ENCODE results near the gene AOC2. TPM values are rescaled to one million over a fixed set of nuclear protein-coding genes. Genes with fewer than 3 reads are reported as not detected.
"Not testable (repeated sequence)": the region's sequence is repeated elsewhere in the genome, so short reads cannot be mapped to it uniquely, and the experiment has no call there.

Gene AOC2
- polyA plus RNA-seq, 3 donors: 0.92 to 1.5 (median 1.1) TPM

DNA sequence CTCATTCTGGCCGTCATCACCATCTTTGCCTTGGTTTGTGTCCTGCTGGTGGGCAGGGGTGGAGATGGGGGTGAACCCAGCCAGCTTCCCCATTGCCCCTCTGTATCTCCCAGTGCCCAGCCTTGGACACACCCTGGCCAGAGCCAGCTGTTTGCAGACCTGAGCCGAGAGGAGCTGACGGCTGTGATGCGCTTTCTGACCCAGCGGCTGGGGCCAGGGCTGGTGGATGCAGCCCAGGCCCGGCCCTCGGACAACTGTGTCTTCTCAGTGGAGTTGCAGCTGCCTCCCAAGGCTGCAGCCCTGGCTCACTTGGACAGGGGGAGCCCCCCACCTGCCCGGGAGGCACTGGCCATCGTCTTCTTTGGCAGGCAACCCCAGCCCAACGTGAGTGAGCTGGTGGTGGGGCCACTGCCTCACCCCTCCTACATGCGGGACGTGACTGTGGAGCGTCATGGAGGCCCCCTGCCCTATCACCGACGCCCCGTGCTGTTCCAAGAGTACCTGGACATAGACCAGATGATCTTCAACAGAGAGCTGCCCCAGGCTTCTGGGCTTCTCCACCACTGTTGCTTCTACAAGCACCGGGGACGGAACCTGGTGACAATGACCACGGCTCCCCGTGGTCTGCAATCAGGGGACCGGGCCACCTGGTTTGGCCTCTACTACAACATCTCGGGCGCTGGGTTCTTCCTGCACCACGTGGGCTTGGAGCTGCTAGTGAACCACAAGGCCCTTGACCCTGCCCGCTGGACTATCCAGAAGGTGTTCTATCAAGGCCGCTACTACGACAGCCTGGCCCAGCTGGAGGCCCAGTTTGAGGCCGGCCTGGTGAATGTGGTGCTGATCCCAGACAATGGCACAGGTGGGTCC, 7.2 kb downstream of the AOC2 start:
- DNase-seq (ENCODE audit: extremely low read depth in 1 of 11, low read depth in 9 of 11, low spot score in 4 of 11): not testable (repeated sequence)

GRCh38 chr17:42852351-42852750, 8.0 kb downstream of the AOC2 start:
- no peak for DNase-seq (ENCODE audit: extremely low read depth in 1 of 11, low read depth in 9 of 11, low spot score in 4 of 11)

DNA sequence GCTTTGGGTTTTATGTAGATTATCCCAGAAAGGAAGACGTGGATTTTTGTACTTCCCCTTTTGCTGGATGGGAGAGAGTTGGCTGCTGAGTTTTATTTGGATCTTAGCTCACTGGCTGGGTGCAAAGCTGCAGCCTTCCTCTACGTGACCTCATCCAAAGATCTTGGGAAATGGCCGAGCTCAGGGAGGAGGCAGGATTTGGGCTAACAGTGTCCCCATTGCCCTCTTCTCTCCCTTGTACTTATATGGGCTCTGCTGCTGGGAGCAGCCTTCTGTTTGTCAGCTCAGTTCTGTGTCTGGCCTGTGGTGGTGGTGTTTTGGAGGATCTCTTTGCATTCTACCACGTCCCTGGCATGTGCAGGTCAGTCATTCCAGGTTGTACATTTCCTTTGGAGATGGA, 8.6 kb downstream of the AOC2 start:
- no peak for DNase-seq (ENCODE audit: extremely low read depth in 1 of 11, low read depth in 9 of 11, low spot score in 4 of 11)

DNA sequence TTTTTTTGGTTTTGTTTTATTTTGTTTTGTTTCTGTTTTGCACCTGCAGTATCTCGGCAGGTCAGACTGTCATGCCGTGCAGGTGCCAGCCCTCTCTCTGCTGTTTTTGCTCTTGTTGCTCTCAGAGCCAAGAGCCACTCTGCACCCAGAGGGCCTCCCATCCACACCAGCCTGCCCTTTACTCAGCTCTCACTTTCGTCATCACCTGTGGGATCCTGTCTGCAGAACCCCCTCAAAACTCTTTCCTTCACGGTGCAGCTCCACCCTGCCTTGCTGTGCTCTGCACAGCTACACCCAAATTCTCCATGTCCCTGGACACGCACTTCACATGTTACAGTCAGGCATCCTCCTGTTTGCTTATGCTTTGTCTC, 9.2 kb downstream of the AOC2 start:
- DNase-seq (ENCODE audit: extremely low read depth in 1 of 11, low read depth in 9 of 11, low spot score in 4 of 11): no peak

GRCh38 chr17:42853968-42854790, 9.8 kb downstream of the AOC2 start:
- DNase-seq (ENCODE audit: extremely low read depth in 1 of 11, low read depth in 9 of 11, low spot score in 4 of 11): no peak

GRCh38 chr17:42855048-42855596, 10.7 kb downstream of the AOC2 start:
- DNase-seq (ENCODE audit: extremely low read depth in 1 of 11, low read depth in 9 of 11, low spot score in 4 of 11): no peak

DNA sequence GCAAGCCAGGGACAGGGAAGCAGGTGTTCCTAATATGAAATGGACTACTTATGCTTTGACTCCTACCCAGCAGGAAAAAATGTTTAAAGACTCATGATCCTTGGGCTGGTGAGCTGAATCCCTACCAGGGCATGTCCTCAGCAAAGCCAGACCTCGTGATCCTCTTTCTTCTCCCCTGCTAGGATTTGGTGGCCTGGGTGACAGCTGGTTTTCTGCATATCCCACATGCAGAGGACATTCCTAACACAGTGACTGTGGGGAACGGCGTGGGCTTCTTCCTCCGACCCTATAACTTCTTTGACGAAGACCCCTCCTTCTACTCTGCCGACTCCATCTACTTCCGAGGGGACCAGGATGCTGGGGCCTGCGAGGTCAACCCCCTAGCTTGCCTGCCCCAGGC, 11.7 kb downstream of the AOC2 start:
- DNase-seq (ENCODE audit: extremely low read depth in 1 of 11, low read depth in 9 of 11, low spot score in 4 of 11): not testable (repeated sequence)

DNA sequence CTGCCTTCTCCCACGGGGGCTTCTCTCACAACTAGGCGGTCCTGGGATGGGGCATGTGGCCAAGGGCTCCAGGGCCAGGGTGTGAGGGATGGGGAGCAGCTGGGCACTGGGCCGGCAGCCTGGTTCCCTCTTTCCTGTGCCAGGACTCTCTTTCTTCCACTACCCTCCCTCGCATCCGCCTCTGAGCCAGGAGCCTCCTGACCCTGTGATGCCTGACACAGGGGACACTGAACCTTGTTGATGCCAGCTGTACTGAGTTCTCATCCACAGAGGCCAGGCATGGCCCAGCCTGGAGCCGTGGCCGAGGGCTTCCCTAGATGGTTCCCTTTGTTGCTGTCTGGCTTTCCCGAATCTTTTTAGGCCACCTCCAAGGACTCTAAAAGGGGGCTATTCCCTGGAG, 12.1 kb downstream of the AOC2 start:
- DNase-seq (ENCODE audit: extremely low read depth in 1 of 11, low read depth in 9 of 11, low spot score in 4 of 11): not testable (repeated sequence)

- DNase-seq (ENCODE audit: extremely low read depth in 1 of 11, low read depth in 9 of 11, low spot score in 4 of 11): no peak
These were observed 13.0 kb downstream of the AOC2 start for GRCh38 chr17:42857389-42857788.

DNA sequence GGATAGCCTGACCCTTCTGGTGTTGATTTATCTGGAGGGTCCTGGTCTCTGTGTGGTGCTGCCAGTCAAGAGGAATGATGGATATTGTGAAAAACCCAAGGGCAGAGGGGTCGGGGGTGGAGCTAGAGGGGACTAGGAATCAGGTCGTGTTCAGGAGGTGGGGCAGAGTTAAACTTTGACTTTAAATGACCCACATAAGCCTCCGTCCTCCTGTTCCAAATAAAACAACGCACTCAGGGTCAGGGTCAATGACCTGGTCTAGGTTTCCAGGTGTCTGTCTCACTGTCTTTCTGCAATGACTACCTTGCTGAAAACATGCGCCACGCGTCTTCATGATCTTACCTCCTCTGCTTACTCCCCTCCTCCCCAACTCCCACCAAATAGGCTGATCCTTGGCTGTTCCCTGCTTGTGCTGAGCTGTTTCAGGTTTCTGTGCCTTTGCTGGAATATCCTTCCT, 21.3 kb downstream of the AOC2 start:
- no peak for DNase-seq (ENCODE audit: extremely low read depth in 1 of 11, low read depth in 9 of 11, low spot score in 4 of 11)

- no peak for DNase-seq (ENCODE audit: extremely low read depth in 1 of 11, low read depth in 9 of 11, low spot score in 4 of 11)
These were observed 21.8 kb downstream of the AOC2 start for GRCh38 chr17:42866216-42866615.

DNA sequence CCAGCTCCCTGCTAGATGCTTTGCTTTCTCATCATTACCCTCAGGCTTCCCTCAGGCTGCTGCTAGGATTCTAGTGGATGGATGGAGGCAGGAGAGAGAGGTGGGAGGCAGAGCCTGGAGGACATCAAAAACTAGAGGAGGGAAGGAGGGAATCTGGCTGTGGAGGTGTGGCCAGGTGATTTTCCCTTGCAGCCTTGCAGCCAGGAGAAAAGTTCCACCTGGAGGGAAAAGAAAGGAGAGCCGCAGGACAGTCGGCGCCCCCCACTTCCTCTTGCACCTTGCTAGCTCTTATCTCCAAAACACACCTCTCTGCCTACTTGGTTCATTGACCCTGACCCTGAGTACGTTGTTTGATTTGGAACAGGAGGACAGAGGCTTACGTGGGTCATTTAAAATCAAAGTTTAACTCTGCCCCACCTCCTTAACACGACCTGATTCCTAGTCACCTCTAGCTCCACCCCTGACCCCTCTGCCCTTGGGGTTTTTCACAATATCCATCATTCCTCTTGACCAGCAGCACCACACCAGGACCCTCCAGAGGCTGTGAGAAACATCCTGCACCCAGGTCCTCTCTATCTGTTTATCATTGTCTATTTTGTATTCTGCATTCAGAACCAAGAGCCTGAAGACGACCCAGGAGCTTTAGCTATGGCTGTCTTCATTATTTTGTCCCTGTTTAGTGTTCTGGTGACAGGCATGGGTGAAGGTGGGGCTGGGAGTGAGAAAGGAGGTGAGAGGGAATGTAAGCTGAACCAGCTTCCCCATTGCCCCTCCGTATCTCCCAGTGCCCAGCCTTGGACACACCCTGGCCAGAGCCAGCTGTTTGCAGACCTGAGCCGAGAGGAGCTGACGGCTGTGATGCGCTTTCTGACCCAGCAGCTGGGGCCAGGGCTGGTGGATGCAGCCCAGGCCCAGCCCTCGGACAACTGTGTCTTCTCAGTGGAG, 22.5 kb downstream of the AOC2 start:
- DNase-seq (ENCODE audit: extremely low read depth in 1 of 11, low read depth in 9 of 11, low spot score in 4 of 11): no peak

GRCh38 chr17:42867694-42868261, 23.4 kb downstream of the AOC2 start:
- not testable (repeated sequence) for DNase-seq (ENCODE audit: extremely low read depth in 1 of 11, low read depth in 9 of 11, low spot score in 4 of 11)

DNA sequence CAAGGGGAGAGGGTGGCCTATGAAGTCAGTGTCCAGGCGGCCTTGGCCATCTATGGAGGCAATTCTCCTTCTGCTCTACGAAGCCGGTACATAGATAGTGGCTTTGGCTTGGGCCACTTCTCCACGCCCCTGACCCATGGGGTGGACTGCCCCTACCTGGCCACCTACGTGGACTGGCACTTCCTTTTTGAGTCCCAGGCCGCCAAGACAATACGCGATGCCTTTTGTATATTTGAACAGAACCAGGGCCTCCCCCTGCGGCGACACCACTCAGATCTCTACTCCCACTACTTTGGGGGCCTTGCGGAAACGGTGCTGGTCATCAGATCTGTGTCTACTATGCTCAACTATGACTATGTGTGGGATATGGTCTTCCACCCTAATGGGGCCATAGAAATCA, 24.0 kb downstream of the AOC2 start:
- DNase-seq (ENCODE audit: extremely low read depth in 1 of 11, low read depth in 9 of 11, low spot score in 4 of 11): no peak

DNA sequence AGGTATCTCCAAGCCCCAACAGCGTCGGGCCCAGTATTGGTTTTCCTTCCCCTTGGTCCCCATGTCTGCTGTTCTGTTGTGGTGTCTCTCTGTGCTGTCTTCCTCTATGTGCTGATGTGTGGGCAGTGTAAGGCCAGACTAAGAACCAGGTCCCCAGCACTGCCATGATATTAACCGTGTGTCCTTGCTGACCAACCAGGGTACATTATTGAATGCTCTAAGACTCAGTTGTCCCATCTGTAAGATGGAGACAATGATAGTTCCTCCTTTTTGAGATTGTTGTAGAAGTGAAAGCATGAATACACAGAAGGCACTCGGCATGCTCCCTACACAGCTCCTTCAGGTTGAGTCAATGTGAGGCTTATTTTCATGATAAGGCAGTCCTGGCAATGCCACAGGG, 27.3 kb downstream of the AOC2 start:
- no peak for DNase-seq (ENCODE audit: extremely low read depth in 1 of 11, low read depth in 9 of 11, low spot score in 4 of 11)

DNA sequence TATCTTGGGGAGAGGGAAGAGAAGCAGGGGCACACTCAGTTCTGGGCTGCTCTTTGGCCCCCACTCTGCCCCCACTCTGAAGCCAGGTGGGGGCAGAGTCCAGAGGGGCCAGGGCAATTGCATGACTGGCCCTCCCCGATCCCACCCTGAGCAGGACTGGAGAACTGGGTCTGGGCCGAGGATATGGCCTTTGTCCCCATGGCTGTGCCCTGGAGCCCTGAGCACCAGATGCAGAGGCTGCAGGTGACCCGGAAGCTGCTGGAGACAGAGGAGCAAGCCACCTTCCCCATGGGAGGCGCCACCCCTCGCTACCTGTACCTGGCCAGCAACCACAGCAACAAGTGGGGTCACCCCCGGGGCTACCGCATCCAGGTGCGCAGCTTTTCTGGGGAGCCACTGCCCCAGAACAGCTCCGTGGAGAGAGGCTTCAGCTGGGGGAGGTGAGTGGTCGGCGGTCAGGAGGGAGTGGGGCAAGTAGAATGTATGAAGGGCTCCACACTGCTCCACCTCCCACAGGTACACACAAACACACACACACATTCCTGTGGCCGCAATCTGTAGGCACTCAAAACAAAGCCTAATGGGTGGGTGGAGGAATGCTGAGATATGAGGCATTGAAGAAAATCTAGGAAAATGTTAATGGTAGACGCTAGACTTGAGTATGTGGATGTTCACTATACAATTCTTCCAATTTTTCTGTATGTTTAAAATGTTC, 28.0 kb downstream of the AOC2 start:
- no peak for DNase-seq (ENCODE audit: extremely low read depth in 1 of 11, low read depth in 9 of 11, low spot score in 4 of 11)

DNA sequence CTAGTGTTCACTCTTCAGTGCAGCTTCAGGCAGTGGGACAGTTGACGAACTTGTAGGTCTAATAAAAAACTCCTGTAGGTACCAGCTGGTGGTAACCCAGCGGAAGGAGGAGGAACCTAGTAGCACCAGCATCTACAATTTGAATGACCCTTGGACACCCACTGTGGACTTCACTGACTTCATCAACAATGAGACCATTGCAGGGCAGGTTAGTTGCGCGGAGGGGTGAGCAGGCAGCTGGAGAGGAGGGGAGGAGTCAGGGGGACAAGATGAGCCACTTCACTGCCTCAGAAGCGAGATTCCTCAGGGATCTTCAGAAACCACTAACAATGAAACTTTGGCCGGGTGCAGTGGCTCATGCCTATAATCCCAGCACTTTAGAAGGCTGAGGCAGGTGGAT, 28.9 kb downstream of the AOC2 start:
- DNase-seq (ENCODE audit: extremely low read depth in 1 of 11, low read depth in 9 of 11, low spot score in 4 of 11): no peak
